Type B pancreatic cell (in vitro differentiated cells): ENCODE results near the gene PLCL2. TPM values are rescaled to one million over a fixed set of nuclear protein-coding genes. Genes with fewer than 3 reads are reported as not detected.

Source experiments
- DNase-seq: peaks from one replicate; pipeline ENCODE4 v3.0.0; 2021; ENCODE audit warnings: mixed read lengths; ENCODE audit not compliant: unreplicated experiment; ENCODE audit errors: extremely low spot score
- H3K27ac Mint-ChIP-seq: 2 replicates; pipeline ENCODE4 v1.8.0; 2021; ENCODE audit warnings: mild to moderate bottlenecking, mixed read lengths
- H3K27me3 Mint-ChIP-seq: 2 replicates; pipeline ENCODE4 v1.8.0; 2021; ENCODE audit warnings: mixed read lengths
- H3K36me3 Mint-ChIP-seq: 2 replicates; pipeline ENCODE4 v1.8.0; 2021; ENCODE audit warnings: mixed read lengths
- H3K4me1 Mint-ChIP-seq: one replicate; pipeline ENCODE4 v1.8.0; 2021; ENCODE audit warnings: mixed read lengths; ENCODE audit not compliant: unreplicated experiment
- H3K4me3 Mint-ChIP-seq: 2 replicates; pipeline ENCODE4 v1.8.0; 2021; ENCODE audit warnings: mild to moderate bottlenecking, mixed read lengths
- H3K9me3 Mint-ChIP-seq: 2 replicates; pipeline ENCODE4 v1.8.0; 2021; ENCODE audit warnings: mixed read lengths
- total RNA-seq: library from RNA; stranded (reverse); gene quantifications from 2 replicates; pipeline ENCODE4 v1.2.1, GENCODE V29; 2021; ENCODE audit warnings: low replicate concordance
- TF ChIP-seq, protein P1 (sequence below): fragments of 200-600 bp; sonication (generic); conservative IDR thresholded peaks from 2 replicates; pipeline ENCODE4 v1.5.0; 2021; ENCODE audit warnings: antibody characterized with exemption, mild to moderate bottlenecking

PLCL2 gene
- total RNA-seq, 1 donor from 2014 or later, result 10.6 TPM

DNA sequence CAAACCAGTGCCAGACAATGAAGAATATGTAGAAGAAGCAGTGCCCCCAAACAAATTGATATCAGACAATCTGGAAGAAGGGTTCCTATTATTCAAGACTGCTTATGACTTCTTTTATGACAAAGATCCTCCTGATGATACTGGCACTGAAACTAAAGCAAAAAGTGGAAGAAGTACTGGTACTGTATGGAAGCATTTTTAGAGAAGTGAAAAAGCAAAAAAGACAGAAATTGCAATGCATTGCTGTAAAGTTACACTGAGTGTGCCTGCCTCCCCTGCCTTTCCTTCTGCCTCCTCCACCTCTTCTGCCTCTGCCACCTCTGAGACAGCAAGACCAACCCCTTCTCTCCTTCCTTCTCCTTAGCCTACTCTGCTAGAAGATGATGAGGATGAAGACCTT, 167.6 kb downstream of the PLCL2 start:
- Mint-ChIP-seq H3K4me1 (peaks cover 6% of the 10 kb centered on the region), H3K4me3 (no peak overlapping the region), H3K27me3 (no peaks in the 10 kb centered on the region), H3K27ac (no peak overlapping the region), H3K9me3 (peaks cover 5% of the 10 kb centered on the region), H3K36me3 (peaks cover 10% of the 10 kb centered on the region)
- TF ChIP-seq, protein P1, sequence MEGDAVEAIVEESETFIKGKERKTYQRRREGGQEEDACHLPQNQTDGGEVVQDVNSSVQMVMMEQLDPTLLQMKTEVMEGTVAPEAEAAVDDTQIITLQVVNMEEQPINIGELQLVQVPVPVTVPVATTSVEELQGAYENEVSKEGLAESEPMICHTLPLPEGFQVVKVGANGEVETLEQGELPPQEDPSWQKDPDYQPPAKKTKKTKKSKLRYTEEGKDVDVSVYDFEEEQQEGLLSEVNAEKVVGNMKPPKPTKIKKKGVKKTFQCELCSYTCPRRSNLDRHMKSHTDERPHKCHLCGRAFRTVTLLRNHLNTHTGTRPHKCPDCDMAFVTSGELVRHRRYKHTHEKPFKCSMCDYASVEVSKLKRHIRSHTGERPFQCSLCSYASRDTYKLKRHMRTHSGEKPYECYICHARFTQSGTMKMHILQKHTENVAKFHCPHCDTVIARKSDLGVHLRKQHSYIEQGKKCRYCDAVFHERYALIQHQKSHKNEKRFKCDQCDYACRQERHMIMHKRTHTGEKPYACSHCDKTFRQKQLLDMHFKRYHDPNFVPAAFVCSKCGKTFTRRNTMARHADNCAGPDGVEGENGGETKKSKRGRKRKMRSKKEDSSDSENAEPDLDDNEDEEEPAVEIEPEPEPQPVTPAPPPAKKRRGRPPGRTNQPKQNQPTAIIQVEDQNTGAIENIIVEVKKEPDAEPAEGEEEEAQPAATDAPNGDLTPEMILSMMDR, result no peak
- DNase-seq, result no peak

GRCh38 chr3:17054301-17054981, 169.7 kb downstream of the PLCL2 start:
- H3K27me3 Mint-ChIP-seq, result no peaks in the 10 kb centered on the region

DNA sequence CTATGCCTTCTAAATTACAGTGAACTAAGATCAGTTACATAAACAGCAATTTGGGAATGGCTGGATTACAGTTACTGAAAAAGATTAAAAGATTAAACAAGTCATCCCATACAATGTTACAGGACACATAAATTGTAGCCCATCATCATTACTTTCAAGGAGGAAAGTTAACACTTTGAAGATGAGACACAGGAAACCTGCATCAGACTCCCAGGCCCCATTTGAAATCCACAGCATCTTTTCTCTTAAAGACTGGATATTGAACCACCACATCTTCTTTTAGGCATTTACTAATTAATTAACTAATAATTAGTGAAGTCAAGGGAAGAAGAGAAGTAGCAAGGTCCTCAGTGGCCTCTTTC, 170.2 kb downstream of the PLCL2 start:
- Mint-ChIP-seq H3K36me3 (peaks cover 6% of the 10 kb centered on the region), H3K4me3 (no peak overlapping the region), H3K27ac (no peak overlapping the region), H3K27me3 (no peaks in the 10 kb centered on the region), H3K9me3 (peaks cover 5% of the 10 kb centered on the region), H3K4me1 (no peaks in the 10 kb centered on the region)
- TF ChIP-seq, protein P1, result no peak
- no peak for DNase-seq

More at GRCh38 chr3:17054301-17054981, 169.7 kb downstream of the PLCL2 start:
- no peaks in the 10 kb centered on the region for H3K4me1 Mint-ChIP-seq
- H3K9me3 Mint-ChIP-seq, result peaks cover 5% of the 10 kb centered on the region
- no peak overlapping the region for H3K4me3 Mint-ChIP-seq
- no peak for DNase-seq
- no peak overlapping the region for H3K27ac Mint-ChIP-seq
- TF ChIP-seq, protein P1, result no peak
- H3K36me3 Mint-ChIP-seq, result peaks cover 10% of the 10 kb centered on the region

- Mint-ChIP-seq H3K9me3 (peaks cover 3% of the 10 kb centered on the region), H3K27ac (no peak overlapping the region), H3K4me1 (no peaks in the 10 kb centered on the region), H3K4me3 (no peak overlapping the region), H3K36me3 (peaks cover 1% of the 10 kb centered on the region), H3K27me3 (no peaks in the 10 kb centered on the region)
- no peak for DNase-seq
- TF ChIP-seq, protein P1, result no peak
Measured at GRCh38 chr3:17055374-17056276, 170.9 kb downstream of the PLCL2 start.

GRCh38 chr3:17057321-17057720, 172.6 kb downstream of the PLCL2 start:
- no peaks in the 10 kb centered on the region for H3K27me3 Mint-ChIP-seq
- TF ChIP-seq, protein P1, result no peak
- no peaks in the 10 kb centered on the region for H3K4me1 Mint-ChIP-seq
- no peaks in the 10 kb centered on the region for H3K36me3 Mint-ChIP-seq
- no peak for DNase-seq
- H3K27ac Mint-ChIP-seq, result no peak overlapping the region
- no peak overlapping the region for H3K4me3 Mint-ChIP-seq
- no peaks in the 10 kb centered on the region for H3K9me3 Mint-ChIP-seq
